Effector memory CD4-positive, alpha-beta T cell (primary cell): ENCODE measurements around the gene MRPS12.
"Not testable (repeated sequence)": the region's sequence is repeated elsewhere in the genome, so short reads cannot be mapped to it uniquely, and the experiment has no call there.

Experiments used
- DNase-seq, 3 donors: peaks; one replicate each; pipeline ENCODE4 v3.0.0-alpha.2; 2020
- H3K27ac ChIP-seq: 2 replicates; pipeline ENCODE4 v1.7.0; 2013; ENCODE audit warnings: mild to moderate bottlenecking, low read length, moderate library complexity; ENCODE audit not compliant: insufficient read depth, poor library complexity, severe bottlenecking
- H3K27me3 ChIP-seq: replicated peaks from 2 replicates; pipeline ENCODE4 v1.7.0; 2013; ENCODE audit warnings: mild to moderate bottlenecking, low read length; ENCODE audit not compliant: insufficient read depth, control insufficient read depth, poor library complexity, severe bottlenecking
- H3K36me3 ChIP-seq: 2 replicates; pipeline ENCODE4 v1.7.0; 2013; ENCODE audit warnings: mild to moderate bottlenecking, low read length, moderate library complexity; ENCODE audit not compliant: control insufficient read depth, insufficient read depth
- H3K4me1 ChIP-seq: 2 replicates; pipeline ENCODE4 v1.7.0; 2013; ENCODE audit warnings: low read length, mild to moderate bottlenecking; ENCODE audit not compliant: control insufficient read depth, insufficient read depth, poor library complexity, severe bottlenecking
- H3K4me3 ChIP-seq: 2 replicates; pipeline ENCODE4 v1.7.0; 2013; ENCODE audit warnings: low read length, low read depth, mild to moderate bottlenecking; ENCODE audit not compliant: insufficient read depth, poor library complexity, severe bottlenecking
- H3K9me3 ChIP-seq: 2 replicates; pipeline ENCODE4 v1.7.0; 2013; ENCODE audit warnings: mild to moderate bottlenecking, low read length, moderate library complexity; ENCODE audit not compliant: control insufficient read depth

MRPS12 gene

GRCh38 chr19:38949580-38950367 is 19.0 kb downstream of the MRPS12 start:
- Histone ChIP-seq H3K4me3 (peak overlapping the region; percentile 35), H3K27ac (no peak overlapping the region), H3K27me3 (no peaks in the 10 kb centered on the region), H3K4me1 (peaks cover 6% of the 10 kb centered on the region), H3K9me3 (no peaks in the 10 kb centered on the region), H3K36me3 (no peaks in the 10 kb centered on the region)
- DNase-seq, result peak; percentile 61 to 69 (median 67)

GRCh38 chr19:38951187-38951586 is 20.4 kb downstream of the MRPS12 start:
- Histone ChIP-seq H3K36me3 (no peaks in the 10 kb centered on the region), H3K27ac (no peak overlapping the region), H3K27me3 (no peaks in the 10 kb centered on the region), H3K4me3 (no peak overlapping the region), H3K4me1 (peaks cover 6% of the 10 kb centered on the region), H3K9me3 (no peaks in the 10 kb centered on the region)
- no peak for DNase-seq

- Histone ChIP-seq H3K27ac (no peak overlapping the region), H3K9me3 (no peaks in the 10 kb centered on the region), H3K4me1 (peaks cover 6% of the 10 kb centered on the region), H3K36me3 (no peaks in the 10 kb centered on the region), H3K27me3 (no peaks in the 10 kb centered on the region), H3K4me3 (no peak overlapping the region)
- DNase-seq, result no peak
Observed at GRCh38 chr19:38952395-38953165, 21.8 kb downstream of the MRPS12 start.

GRCh38 chr19:38953677-38954076 is 22.9 kb downstream of the MRPS12 start:
- Histone ChIP-seq H3K36me3 (no peaks in the 10 kb centered on the region), H3K27me3 (no peaks in the 10 kb centered on the region), H3K9me3 (no peaks in the 10 kb centered on the region), H3K4me3 (no peak overlapping the region), H3K4me1 (peaks cover 6% of the 10 kb centered on the region), H3K27ac (no peak overlapping the region)
- DNase-seq, result no peak

DNA sequence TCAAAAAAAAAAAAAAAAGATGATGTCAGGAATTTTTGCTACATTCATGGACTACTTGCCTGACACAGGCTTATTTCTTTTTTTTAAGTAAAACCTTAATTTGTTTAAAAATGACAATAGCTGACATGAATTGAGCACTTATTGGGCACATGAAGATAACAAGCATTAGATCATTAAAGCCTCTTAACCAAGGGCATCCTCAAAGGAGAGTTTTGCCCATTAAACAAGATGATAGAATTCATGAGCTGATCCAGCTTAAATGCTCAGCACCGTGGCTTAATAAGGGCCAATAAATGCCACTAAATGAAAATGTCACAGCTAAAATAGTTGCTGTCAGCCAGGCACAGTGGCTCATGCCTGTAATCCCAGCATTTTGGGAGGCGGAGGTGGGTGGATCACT is 25.5 kb downstream of the MRPS12 start:
- no peaks in the 10 kb centered on the region for H3K36me3 ChIP-seq
- DNase-seq, result no peak

DNA sequence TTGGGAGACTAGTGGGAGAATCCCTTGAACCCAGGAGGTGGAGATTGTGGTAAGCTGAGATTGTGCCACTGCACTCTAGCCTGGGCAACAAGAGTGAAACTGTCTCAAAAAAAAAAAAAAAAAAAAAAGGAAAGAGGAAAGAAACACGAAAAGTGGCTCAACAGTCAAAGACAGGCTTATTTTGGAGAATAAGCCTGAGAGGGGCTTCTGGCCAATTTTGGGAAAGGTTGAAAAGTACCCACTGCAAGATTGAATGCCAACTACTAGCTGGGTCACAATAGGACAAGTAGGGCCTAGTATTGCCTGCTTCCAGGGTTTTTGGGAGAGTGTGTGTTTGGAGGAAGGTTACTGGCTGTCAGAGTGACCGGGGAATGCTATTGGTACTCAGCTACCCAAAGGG is 27.6 kb downstream of the MRPS12 start:
- no peak overlapping the region for H3K27ac ChIP-seq
- H3K4me3 ChIP-seq, result no peak overlapping the region
- H3K9me3 ChIP-seq, result no peaks in the 10 kb centered on the region
- H3K36me3 ChIP-seq, result no peaks in the 10 kb centered on the region
- H3K4me1 ChIP-seq, result no peaks in the 10 kb centered on the region
- no peak for DNase-seq
- no peaks in the 10 kb centered on the region for H3K27me3 ChIP-seq

More for the DNA sequence above, 25.5 kb downstream of the MRPS12 start:
- no peak overlapping the region for H3K4me3 ChIP-seq
- H3K9me3 ChIP-seq, result no peaks in the 10 kb centered on the region
- no peak overlapping the region for H3K27ac ChIP-seq
- no peaks in the 10 kb centered on the region for H3K4me1 ChIP-seq
- H3K27me3 ChIP-seq, result no peaks in the 10 kb centered on the region

- no peak overlapping the region for H3K27ac ChIP-seq
- no peaks in the 10 kb centered on the region for H3K36me3 ChIP-seq
- no peaks in the 10 kb centered on the region for H3K4me1 ChIP-seq
- no peak for DNase-seq
- no peaks in the 10 kb centered on the region for H3K27me3 ChIP-seq
- no peaks in the 10 kb centered on the region for H3K9me3 ChIP-seq
- no peak overlapping the region for H3K4me3 ChIP-seq
Observed at GRCh38 chr19:38959618-38960017, 28.9 kb downstream of the MRPS12 start.

GRCh38 chr19:38964738-38965137 is 34.0 kb downstream of the MRPS12 start:
- no peak for DNase-seq
- Histone ChIP-seq H3K4me3 (no peak overlapping the region), H3K27ac (no peak overlapping the region), H3K27me3 (no peaks in the 10 kb centered on the region), H3K9me3 (no peaks in the 10 kb centered on the region), H3K4me1 (no peaks in the 10 kb centered on the region), H3K36me3 (no peaks in the 10 kb centered on the region)

- not testable (repeated sequence) for H3K4me3 ChIP-seq, H3K9me3 ChIP-seq, H3K36me3 ChIP-seq, DNase-seq, H3K27ac ChIP-seq, H3K4me1 ChIP-seq, H3K27me3 ChIP-seq
Observed at GRCh38 chr19:38966149-38966548, 35.4 kb downstream of the MRPS12 start.
